WERI-Rb-1 (cell line): ENCODE results near the gene ACSBG1.
A peak's percentile ranks its signal among the peaks of the same experiment; 100 is the strongest.

Source experiments
- DNase-seq: peaks from one replicate; pipeline ENCODE4 v3.0.0-alpha.2; 2020
- H3K27ac ChIP-seq: fragments of 250-450 bp; sonication (Bioruptor Pico); 2 replicates; pipeline ENCODE4 v1.5.1; 2020; ENCODE audit warnings: mild to moderate bottlenecking, moderate library complexity
- H3K27me3 ChIP-seq: fragments of 250-450 bp; sonication (Bioruptor Pico); 2 replicates; pipeline ENCODE4 v1.5.1; 2021; ENCODE audit warnings: mild to moderate bottlenecking, low read depth, moderate library complexity; ENCODE audit not compliant: insufficient read depth, severe bottlenecking
- H3K36me3 ChIP-seq: fragments of 250-450 bp; sonication (Bioruptor Pico); 2 replicates; pipeline ENCODE4 v1.5.1; 2020; ENCODE audit warnings: mild to moderate bottlenecking, moderate library complexity
- H3K4me3 ChIP-seq: 2 replicates; pipeline ENCODE4 v1.5.1; 2011; ENCODE audit warnings: low read depth, mild to moderate bottlenecking, control low read depth, low read length
- H3K9me3 ChIP-seq: fragments of 250-450 bp; sonication (Bioruptor Pico); 2 replicates; pipeline ENCODE4 v1.5.1; 2021; ENCODE audit warnings: mild to moderate bottlenecking, moderate library complexity; ENCODE audit not compliant: severe bottlenecking
- TF ChIP-seq, protein P1 (sequence below): IDR thresholded peaks from 2 replicates; pipeline ENCODE4 v1.5.1; 2011; ENCODE audit warnings: low read depth, mild to moderate bottlenecking, control low read depth, inconsistent platforms, low read length

ACSBG1 gene

DNA sequence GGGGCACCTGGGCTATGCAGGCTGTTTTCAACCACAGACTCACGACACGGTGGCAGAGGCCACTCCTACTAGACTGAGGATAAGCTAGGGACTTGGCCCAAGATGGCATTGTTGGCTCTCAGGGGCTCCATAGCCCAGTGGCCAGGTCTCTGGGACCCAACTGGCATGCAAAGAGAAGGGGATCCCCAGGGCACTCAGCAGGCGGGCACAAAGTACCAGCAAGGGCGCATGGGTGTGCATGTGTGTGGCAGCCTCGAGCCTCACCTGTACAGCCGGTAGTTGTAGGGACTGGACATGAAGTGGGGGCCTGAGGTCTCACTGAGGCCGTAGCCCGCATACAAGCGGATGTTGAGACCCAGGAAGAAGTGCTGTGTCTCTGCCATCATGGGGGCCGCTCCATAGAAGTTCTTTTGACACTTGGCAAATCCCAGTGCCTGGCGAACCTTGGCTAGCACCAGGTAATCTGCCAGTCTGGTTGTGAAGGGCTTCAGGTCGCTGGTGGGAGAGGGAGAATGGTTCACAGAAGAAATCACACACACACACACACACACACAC, 55.0 kb downstream of the ACSBG1 start:
- DNase-seq, result no peak
- Histone ChIP-seq H3K36me3 (no peaks in the 10 kb centered on the region), H3K27ac (no peak overlapping the region), H3K9me3 (no peaks in the 10 kb centered on the region), H3K27me3 (no peaks in the 10 kb centered on the region), H3K4me3 (no peak overlapping the region)
- TF ChIP-seq, protein P1, sequence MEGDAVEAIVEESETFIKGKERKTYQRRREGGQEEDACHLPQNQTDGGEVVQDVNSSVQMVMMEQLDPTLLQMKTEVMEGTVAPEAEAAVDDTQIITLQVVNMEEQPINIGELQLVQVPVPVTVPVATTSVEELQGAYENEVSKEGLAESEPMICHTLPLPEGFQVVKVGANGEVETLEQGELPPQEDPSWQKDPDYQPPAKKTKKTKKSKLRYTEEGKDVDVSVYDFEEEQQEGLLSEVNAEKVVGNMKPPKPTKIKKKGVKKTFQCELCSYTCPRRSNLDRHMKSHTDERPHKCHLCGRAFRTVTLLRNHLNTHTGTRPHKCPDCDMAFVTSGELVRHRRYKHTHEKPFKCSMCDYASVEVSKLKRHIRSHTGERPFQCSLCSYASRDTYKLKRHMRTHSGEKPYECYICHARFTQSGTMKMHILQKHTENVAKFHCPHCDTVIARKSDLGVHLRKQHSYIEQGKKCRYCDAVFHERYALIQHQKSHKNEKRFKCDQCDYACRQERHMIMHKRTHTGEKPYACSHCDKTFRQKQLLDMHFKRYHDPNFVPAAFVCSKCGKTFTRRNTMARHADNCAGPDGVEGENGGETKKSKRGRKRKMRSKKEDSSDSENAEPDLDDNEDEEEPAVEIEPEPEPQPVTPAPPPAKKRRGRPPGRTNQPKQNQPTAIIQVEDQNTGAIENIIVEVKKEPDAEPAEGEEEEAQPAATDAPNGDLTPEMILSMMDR, result no peak

DNA sequence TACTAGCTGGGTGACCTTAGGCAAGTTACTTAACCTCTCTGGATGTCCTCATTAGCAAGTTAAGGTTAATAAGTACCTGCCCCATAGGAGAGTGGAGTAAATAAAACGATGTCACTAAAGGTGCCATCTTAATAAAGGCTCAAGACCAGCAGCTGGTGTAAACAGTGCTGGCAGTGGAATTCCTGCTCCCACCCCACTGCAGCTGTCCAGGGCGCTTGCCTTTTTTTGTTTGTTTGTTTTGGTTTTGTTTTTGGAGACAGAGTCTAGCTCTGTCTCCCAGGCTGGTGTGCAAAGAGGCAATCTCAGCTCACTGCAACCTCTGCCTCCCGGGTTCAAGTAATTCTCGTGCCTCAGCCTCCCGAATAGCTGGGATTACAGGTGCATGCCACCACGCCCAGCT, 56.3 kb downstream of the ACSBG1 start:
- Histone ChIP-seq H3K27me3 (no peaks in the 10 kb centered on the region), H3K9me3 (no peaks in the 10 kb centered on the region), H3K27ac (no peak overlapping the region), H3K4me3 (no peak overlapping the region), H3K36me3 (no peaks in the 10 kb centered on the region)
- DNase-seq, result no peak
- TF ChIP-seq, protein P1, result no peak

DNA sequence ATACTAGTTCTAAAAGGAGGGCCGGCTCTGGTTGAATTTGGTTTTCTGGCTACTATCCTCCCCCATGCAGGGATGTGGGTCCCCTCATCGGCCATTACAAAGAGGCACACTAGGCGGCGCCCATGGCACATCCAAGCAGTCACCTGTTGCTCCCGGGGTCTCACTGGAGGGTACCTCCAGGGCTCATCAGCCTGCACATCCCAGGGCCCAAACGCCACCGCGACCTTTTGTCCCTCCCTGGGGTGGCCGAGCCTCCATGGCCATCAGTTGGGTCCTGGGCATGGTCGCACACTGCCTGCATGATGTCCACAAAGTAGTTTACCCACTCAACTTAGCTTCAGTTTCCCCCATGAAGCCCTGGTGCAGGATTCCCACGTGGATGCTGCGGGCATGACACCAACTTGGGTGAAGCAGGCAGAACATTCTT, 56.9 kb downstream of the ACSBG1 start:
- DNase-seq, result peak; percentile 59
- Histone ChIP-seq H3K9me3 (no peaks in the 10 kb centered on the region), H3K36me3 (peaks cover 1% of the 10 kb centered on the region), H3K27ac (no peak overlapping the region), H3K27me3 (no peaks in the 10 kb centered on the region), H3K4me3 (no peak overlapping the region)
- TF ChIP-seq, protein P1, result peak; percentile 91

DNA sequence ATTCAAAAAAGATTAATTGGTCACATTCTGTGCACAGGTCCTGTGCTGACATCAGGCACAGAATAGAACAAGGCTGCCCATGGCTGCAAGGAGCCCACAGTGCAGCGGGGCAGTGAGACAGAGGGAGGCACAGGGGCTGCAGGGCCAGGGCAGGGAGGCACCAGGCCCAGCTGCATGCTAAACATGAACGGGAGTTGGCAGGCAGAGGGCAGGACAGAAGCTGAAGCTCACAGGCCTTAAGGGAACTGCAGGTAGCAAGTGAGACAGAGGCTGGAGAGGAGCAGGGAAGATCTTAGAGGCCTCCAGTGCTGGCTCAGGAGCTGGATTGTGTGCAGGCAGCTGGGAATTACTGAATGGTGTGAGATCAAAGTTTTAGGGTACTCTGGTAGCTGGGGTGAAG, 59.0 kb downstream of the ACSBG1 start:
- H3K9me3 ChIP-seq, result no peaks in the 10 kb centered on the region
- TF ChIP-seq, protein P1, result no peak
- no peaks in the 10 kb centered on the region for H3K27me3 ChIP-seq
- H3K27ac ChIP-seq, result no peak overlapping the region
- DNase-seq, result no peak
- H3K4me3 ChIP-seq, result no peak overlapping the region
- peaks cover 22% of the 10 kb centered on the region for H3K36me3 ChIP-seq

DNA sequence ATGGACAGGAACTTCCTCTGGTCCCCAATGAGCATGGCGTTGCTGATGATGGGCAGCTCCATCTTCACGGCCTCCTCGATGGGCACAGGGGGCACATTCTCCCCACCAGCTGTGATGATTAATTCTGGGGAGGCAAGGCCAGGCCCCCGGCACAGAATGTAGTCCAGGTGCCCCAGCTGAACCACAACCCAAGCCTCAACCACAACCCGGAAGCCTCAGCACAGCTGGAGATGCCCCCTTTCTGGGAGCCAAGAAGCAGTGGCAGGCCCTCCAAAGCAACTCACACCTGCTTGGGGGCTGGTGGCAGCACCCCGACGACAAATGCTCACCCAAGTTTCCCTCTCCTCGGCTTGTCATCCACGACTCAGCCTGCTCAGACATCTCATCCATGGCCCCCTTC, 60.0 kb downstream of the ACSBG1 start:
- Histone ChIP-seq H3K36me3 (peaks cover 29% of the 10 kb centered on the region), H3K9me3 (no peaks in the 10 kb centered on the region), H3K4me3 (no peak overlapping the region), H3K27me3 (no peaks in the 10 kb centered on the region), H3K27ac (no peak overlapping the region)
- TF ChIP-seq, protein P1, result no peak
- no peak for DNase-seq

DNA sequence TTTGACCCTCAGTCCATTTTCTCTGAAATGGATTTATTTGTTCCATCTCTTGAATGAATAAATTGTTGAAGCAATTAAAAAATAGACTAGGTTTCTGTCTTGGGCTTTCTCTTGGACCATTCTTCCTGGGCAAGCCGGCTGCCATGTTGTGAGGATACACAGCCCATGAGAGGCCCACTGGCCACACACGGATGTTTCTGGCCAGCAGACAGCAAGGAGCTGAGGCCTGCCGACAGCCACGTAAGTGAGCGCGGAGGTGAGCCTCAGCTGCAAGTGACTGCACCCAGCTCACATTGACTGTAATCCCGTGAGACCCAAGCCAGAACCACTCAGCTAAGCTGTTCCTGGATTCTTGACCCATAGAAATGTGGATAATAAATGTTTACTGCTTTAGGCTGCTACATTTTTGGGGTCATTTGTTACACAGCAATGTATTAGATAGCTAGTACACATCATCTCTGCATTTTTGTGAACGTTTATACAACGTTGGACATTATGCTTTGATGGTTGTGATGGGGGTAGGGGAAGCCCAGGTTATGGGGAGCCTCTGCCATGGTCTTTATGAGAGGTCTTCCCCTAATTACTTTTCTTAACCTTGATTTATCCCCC, 62.4 kb downstream of the ACSBG1 start:
- TF ChIP-seq, protein P1, result no peak
- Histone ChIP-seq H3K4me3 (no peak overlapping the region), H3K27ac (no peak overlapping the region), H3K27me3 (no peaks in the 10 kb centered on the region), H3K9me3 (no peaks in the 10 kb centered on the region), H3K36me3 (peaks cover 45% of the 10 kb centered on the region)
- DNase-seq, result no peak
